HCT116 (cell line): ENCODE measurements around the gene SEPTIN8. TPM values are rescaled to one million over a fixed set of nuclear protein-coding genes. Genes with fewer than 3 reads are reported as not detected.

Experiments used
- ATAC-seq: fragments of 200-7000 bp; cut with Tn5 transposase; 2 replicates; pipeline ENCODE4 v1.9.1; 2020; ENCODE audit warnings: mild to moderate bottlenecking, moderate library complexity
- BruUV-seq: library from RNA; stranded (reverse); fragments of 400-500 nt; replicated peaks from 2 replicates; lab custom pipeline; 2021; lab: Mats Ljungman, UMichigan
- CTCF ChIA-PET: fragments of 300-600 bp; sonication (Branson Sonifier 250); formaldehyde crosslinking; loops from one replicate; lab custom pipeline; 2021; ENCODE audit warnings: antibody characterized with exemption; lab: Charles Lee
- POLR2A ChIA-PET: fragments of 300-600, 350-600 bp; sonication (Branson Sonifier 250); formaldehyde crosslinking; loops from one replicate; lab custom pipeline; 2021; ENCODE audit warnings: antibody characterized with exemption; lab: Charles Lee
- RAD21 ChIA-PET, 2 experiments: fragments of 300-600 bp; sonication (Branson Sonifier 250); formaldehyde crosslinking; loops; one replicate each; lab custom pipeline; 2023; ENCODE audit warnings: low total read pairs in 2 of 2; ENCODE audit not compliant: uncharacterized antibody in 2 of 2, unreplicated experiment in 2 of 2, low non-redundant PET in 1 of 2; lab: Charles Lee
- DNase-seq: peaks from one replicate; pipeline ENCODE4 v3.0.0-alpha.2; 2010; ENCODE audit warnings: low read depth, low spot score
- H2AFZ ChIP-seq: fragments of 200-600 bp; shearing (Covaris generic), sonication (generic); 2 replicates; pipeline ENCODE4 v1.6.1; 2017; ENCODE audit warnings: low read depth, mixed run types, mixed read lengths, antibody characterized with exemption, low read length; ENCODE audit not compliant: poor library complexity, severe bottlenecking
- H3K27ac ChIP-seq: 2 replicates; pipeline ENCODE4 v1.5.1; 2012; ENCODE audit warnings: low read depth, low read length
- H3K27me3 ChIP-seq: fragments of 200-600 bp; sonication (generic); 2 replicates; pipeline ENCODE4 v1.6.1; 2016; ENCODE audit warnings: mixed run types, low read length, mixed read lengths; ENCODE audit not compliant: insufficient read depth
- H3K36me3 ChIP-seq, 2 experiments: fragments of 200-500 bp in 1 of 2; fragments of 200-600 bp in 1 of 2; sonication (Bioruptor generic) in 1 of 2; sonication (generic) in 1 of 2; 2 replicates each; pipeline versions ENCODE4 v1.5.1 to v1.6.1; 2014 to 2016; ENCODE audit warnings: low read length in 2 of 2, inconsistent platforms in 1 of 2, mixed read lengths in 1 of 2, mixed run types in 1 of 2; ENCODE audit not compliant: insufficient read depth in 2 of 2, control insufficient read depth in 1 of 2
- H3K4me1 ChIP-seq, 2 experiments: fragments of 200-600 bp in 1 of 2; sonication (generic) in 1 of 2; 2 replicates each; pipeline versions ENCODE4 v1.5.1 to v1.6.1; 2012 to 2017; ENCODE audit warnings: low read length in 2 of 2, inconsistent platforms in 1 of 2, mild to moderate bottlenecking in 1 of 2, mixed read lengths in 1 of 2, mixed run types in 1 of 2, moderate library complexity in 1 of 2; ENCODE audit not compliant: insufficient read depth in 2 of 2, control insufficient read depth in 1 of 2
- H3K4me2 ChIP-seq: fragments of 200-600 bp; sonication (generic); 2 replicates; pipeline ENCODE4 v1.6.1; 2017; ENCODE audit warnings: mixed run types, low read length, mixed read lengths
- H3K4me3 ChIP-seq, 2 experiments: fragments of 200-600 bp in 1 of 2; sonication (generic) in 1 of 2; replicated peaks in 1 of 2; 2 replicates each; pipeline ENCODE4 v1.5.1; 2011 to 2016; ENCODE audit warnings: low read length in 2 of 2, control low read depth in 1 of 2, low read depth in 1 of 2, mild to moderate bottlenecking in 1 of 2, mixed read lengths in 1 of 2, mixed run types in 1 of 2
- H3K79me2 ChIP-seq: fragments of 200-600 bp; sonication (generic); 2 replicates; pipeline ENCODE4 v1.6.1; 2017; ENCODE audit warnings: mild to moderate bottlenecking, mixed run types, low read length, moderate library complexity, mixed read lengths; ENCODE audit not compliant: insufficient read depth
- H3K9ac ChIP-seq: fragments of 200-600 bp; sonication (generic); 2 replicates; pipeline ENCODE4 v1.6.1; 2016; ENCODE audit warnings: low read length, mixed read lengths
- H3K9me2 ChIP-seq: fragments of 200-600 bp; sonication (generic), shearing (Covaris generic); 2 replicates; pipeline ENCODE4 v1.6.1; 2017; ENCODE audit warnings: mixed run types, mild to moderate bottlenecking, moderate library complexity; ENCODE audit not compliant: insufficient read depth
- H3K9me3 ChIP-seq, 2 experiments: fragments of 200-500 bp in 1 of 2; fragments of 200-600 bp in 1 of 2; sonication (Bioruptor generic) in 1 of 2; sonication (generic) in 1 of 2; 2 replicates each; pipeline ENCODE4 v1.6.1; 2014 to 2017; ENCODE audit warnings: low read length in 2 of 2, mixed read lengths in 2 of 2, inconsistent platforms in 1 of 2, low read depth in 1 of 2, mild to moderate bottlenecking in 1 of 2, mixed run types in 1 of 2, moderate library complexity in 1 of 2; ENCODE audit not compliant: control insufficient read depth in 1 of 2, insufficient read depth in 1 of 2
- H4K20me1 ChIP-seq: fragments of 200-600 bp; sonication (generic), shearing (Covaris generic); 2 replicates; pipeline ENCODE4 v1.6.1; 2017; ENCODE audit warnings: mixed run types, mild to moderate bottlenecking, moderate library complexity; ENCODE audit not compliant: insufficient read depth
- CEBPB ChIP-seq: IDR thresholded peaks from 2 replicates; pipeline ENCODE4 v1.6.1; 2012; ENCODE audit warnings: low read depth
- ELF1 ChIP-seq: IDR thresholded peaks from 2 replicates; pipeline ENCODE4 v1.6.1; 2012; ENCODE audit warnings: low read depth, borderline replicate concordance
- EZH2phosphoT487 ChIP-seq: fragments of 200-600 bp; IDR thresholded peaks from 2 replicates; pipeline ENCODE4 v1.6.1; 2018; ENCODE audit warnings: antibody characterized with exemption, borderline replicate concordance
- SIN3A ChIP-seq: IDR thresholded peaks from 2 replicates; pipeline ENCODE4 v1.6.1; 2012; ENCODE audit warnings: low read depth
- intact Hi-C: fragments of 100-400 bp; cut with micrococcal nuclease; formaldehyde crosslinking; loops from 2 replicates; pipeline ENCODE4 v1.10.0; 2022
- total RNA-seq: library from RNA; stranded (reverse); gene quantifications from one replicate; pipeline ENCODE4 v1.2.1, GENCODE V29; 2021; ENCODE audit not compliant: unreplicated experiment
- TF ChIP-seq, protein P1 (sequence below): IDR thresholded peaks from 2 replicates; pipeline ENCODE4 v1.6.1; 2011; ENCODE audit warnings: mild to moderate bottlenecking, low read length, moderate library complexity; ENCODE audit not compliant: insufficient replicate concordance; ENCODE audit errors: extremely low read depth

SEPTIN8 gene
- total RNA-seq, 1 experiment from 2014 or later: 34.6 TPM

GRCh38 chr5:132788508-132788907 is 11.5 kb upstream of the SEPTIN8 start:
- RAD21 ChIA-PET: no interaction called here
- Histone ChIP-seq H4K20me1 (no peaks in the 10 kb centered on the region), H3K4me3 (no peak overlapping the region), H3K9me3 (no peaks in the 10 kb centered on the region), H3K27ac (no peak overlapping the region), H3K27me3 (no peaks in the 10 kb centered on the region), H3K4me2 (no peak overlapping the region), H3K9ac (no peak overlapping the region), H2AFZ (no peak overlapping the region), H3K9me2 (no peaks in the 10 kb centered on the region), H3K4me1 (no peaks in the 10 kb centered on the region), H3K36me3 (no peaks in the 10 kb centered on the region), H3K79me2 (no peaks in the 10 kb centered on the region)
- intact Hi-C loops: no loop called here
- DNase-seq: no peak
- no peak for ATAC-seq
- POLR2A ChIA-PET: no interaction called here
- TF ChIP-seq SIN3A: no peak
- TF ChIP-seq ELF1: no peak
- CTCF ChIA-PET: no interaction called here
- BruUV-seq: no TSS peak

DNA sequence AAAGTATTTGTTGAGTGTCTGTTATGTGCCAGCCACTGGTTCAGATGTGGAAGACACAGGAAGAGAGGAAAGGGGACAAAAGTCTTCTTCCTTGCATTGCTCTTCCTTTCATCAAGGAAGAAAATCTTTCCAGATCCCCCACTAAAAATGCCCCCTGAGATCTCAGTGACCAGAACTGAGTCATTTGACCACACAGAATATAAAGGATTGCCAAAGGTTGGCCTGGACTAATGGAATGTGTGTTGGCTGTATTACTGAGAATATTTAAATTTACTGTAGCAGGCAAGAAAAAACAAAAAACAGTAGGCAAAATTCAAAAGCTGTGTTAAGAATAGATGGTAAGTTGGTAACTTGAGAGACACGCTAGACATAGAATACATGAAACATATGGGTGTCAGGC is 10.0 kb upstream of the SEPTIN8 start:
- no peaks in the 10 kb centered on the region for H3K9me2 ChIP-seq
- H3K4me3 ChIP-seq: no peak overlapping the region
- no peaks in the 10 kb centered on the region for H3K79me2 ChIP-seq
- H3K36me3 ChIP-seq: no peaks in the 10 kb centered on the region
- TF ChIP-seq CEBPB: no peak
- TF ChIP-seq, all 23 proteins: peak for 0
- ATAC-seq: no peak
- BruUV-seq: no TSS peak
- H3K9me3 ChIP-seq: no peaks in the 10 kb centered on the region
- intact Hi-C loops: no loop called here
- H3K27me3 ChIP-seq: no peaks in the 10 kb centered on the region
- no peak overlapping the region for H3K9ac ChIP-seq
- H4K20me1 ChIP-seq: no peaks in the 10 kb centered on the region
- ChIA-PET POLR2A (no interaction called here), RAD21 (no interaction called here), CTCF (no interaction called here)
- H3K4me1 ChIP-seq: peaks cover 0 to 5% of the 10 kb centered on the region in 2 experiments; a peak in 3 of 4 replicates
- H2AFZ ChIP-seq: no peak overlapping the region
- DNase-seq: no peak
- no peak overlapping the region for H3K27ac ChIP-seq
- no peak overlapping the region for H3K4me2 ChIP-seq

DNA sequence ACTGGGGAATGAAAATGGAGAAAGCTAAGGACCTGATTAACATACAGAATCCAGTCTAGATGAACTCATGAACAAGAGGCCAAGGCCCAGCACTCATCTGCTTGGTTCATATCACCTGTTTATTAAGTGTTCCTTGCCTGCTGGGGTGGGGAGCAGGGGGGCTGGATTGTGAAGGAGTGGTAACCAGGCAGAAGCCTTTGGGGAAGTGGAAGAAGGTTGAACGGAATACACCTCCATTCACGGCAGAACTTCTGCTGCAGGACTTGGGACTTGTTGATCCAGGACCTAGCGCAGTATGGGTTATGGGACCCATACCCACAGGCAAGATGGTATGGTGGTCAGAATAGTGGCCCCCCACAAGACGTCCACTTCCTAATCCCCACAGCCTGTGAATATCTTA is 8.8 kb upstream of the SEPTIN8 start:
- H3K79me2 ChIP-seq: no peaks in the 10 kb centered on the region
- H3K4me3 ChIP-seq: no peak overlapping the region
- no peak overlapping the region for H3K4me2 ChIP-seq
- no TSS peak for BruUV-seq
- intact Hi-C loops: no loop called here
- DNase-seq: no peak
- no peak overlapping the region for H3K9ac ChIP-seq
- no peaks in the 10 kb centered on the region for H3K36me3 ChIP-seq
- H3K27me3 ChIP-seq: no peaks in the 10 kb centered on the region
- POLR2A ChIA-PET: no interaction called here
- no peaks in the 10 kb centered on the region for H4K20me1 ChIP-seq
- H2AFZ ChIP-seq: no peak overlapping the region
- ATAC-seq: no peak
- TF ChIP-seq, protein P1, sequence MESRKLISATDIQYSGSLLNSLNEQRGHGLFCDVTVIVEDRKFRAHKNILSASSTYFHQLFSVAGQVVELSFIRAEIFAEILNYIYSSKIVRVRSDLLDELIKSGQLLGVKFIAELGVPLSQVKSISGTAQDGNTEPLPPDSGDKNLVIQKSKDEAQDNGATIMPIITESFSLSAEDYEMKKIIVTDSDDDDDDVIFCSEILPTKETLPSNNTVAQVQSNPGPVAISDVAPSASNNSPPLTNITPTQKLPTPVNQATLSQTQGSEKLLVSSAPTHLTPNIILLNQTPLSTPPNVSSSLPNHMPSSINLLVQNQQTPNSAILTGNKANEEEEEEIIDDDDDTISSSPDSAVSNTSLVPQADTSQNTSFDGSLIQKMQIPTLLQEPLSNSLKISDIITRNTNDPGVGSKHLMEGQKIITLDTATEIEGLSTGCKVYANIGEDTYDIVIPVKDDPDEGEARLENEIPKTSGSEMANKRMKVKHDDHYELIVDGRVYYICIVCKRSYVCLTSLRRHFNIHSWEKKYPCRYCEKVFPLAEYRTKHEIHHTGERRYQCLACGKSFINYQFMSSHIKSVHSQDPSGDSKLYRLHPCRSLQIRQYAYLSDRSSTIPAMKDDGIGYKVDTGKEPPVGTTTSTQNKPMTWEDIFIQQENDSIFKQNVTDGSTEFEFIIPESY: no peak
- TF ChIP-seq EZH2phosphoT487: no peak
- TF ChIP-seq, all 23 proteins: peak for 0
- ChIA-PET CTCF (interaction anchor here (1.1 kb wide), 1 partner anchor 34 kb away, joined by 3 read pairs; no protein-coding TSS in a partner anchor), RAD21 (interaction anchor here in 1 of 2 experiments (0.5 kb wide), 1 partner anchor 34 kb away, joined by 3 read pairs; no protein-coding TSS in a partner anchor)
- no peaks in the 10 kb centered on the region for H3K9me2 ChIP-seq
- peaks cover 0 to 8% of the 10 kb centered on the region in 2 experiments; a peak in 3 of 4 replicates for H3K4me1 ChIP-seq
- H3K27ac ChIP-seq: no peak overlapping the region
- no peaks in the 10 kb centered on the region for H3K9me3 ChIP-seq
